22Rv1 (cell line): ENCODE data around the gene R3HDM2.
A peak's percentile ranks its signal among the peaks of the same experiment; 100 is the strongest.

Experiments used
- CTCF ChIP-seq: fragments of 450-650 bp; IDR thresholded peaks from 2 replicates; pipeline ENCODE4 v1.5.1; 2017; ENCODE audit warnings: mild to moderate bottlenecking
- ZFX ChIP-seq: fragments of 450-650 bp; IDR thresholded peaks from 2 replicates; pipeline ENCODE4 v1.6.1; 2017; ENCODE audit warnings: antibody characterized with exemption, borderline replicate concordance

GRCh38 chr12:57452937-57453509 is 22.2 kb upstream of the R3HDM2 start:
- TF ChIP-seq CTCF (peak; percentile 99), ZFX (no peak)
